ENCODE results near the gene STX2. TPM values are rescaled to one million over a fixed set of nuclear protein-coding genes. Genes with fewer than 3 reads are reported as not detected.
A peak's percentile ranks its signal among the peaks of the same experiment; 100 is the strongest.

Gene STX2
- total RNA-seq, 2 donors from 2014 or later: 18.2 to 20.2 TPM

GRCh38 chr12:130879212-130879686 lies 40.2 kb upstream of the STX2 start:
- DNase-seq: peak; percentile 72
- Mint-ChIP-seq H3K36me3 (ENCODE audit: low read depth) (peaks cover 27% of the 10 kb centered on the region), H3K4me1 (peaks cover 26% of the 10 kb centered on the region), H3K27me3 (ENCODE audit: insufficient read depth) (no peaks in the 10 kb centered on the region), H3K4me3 (no peak overlapping the region), H3K9me3 (no peaks in the 10 kb centered on the region), H3K27ac (peak overlapping the region; percentile 68)
- no peak for TF ChIP-seq CTCF (conservative IDR thresholded peaks at IDR 0.05)
- H3K27me3 ChIP-seq (ENCODE audit: control insufficient read depth, insufficient read depth, low read length, poor library complexity, severe bottlenecking): no peaks in the 10 kb centered on the region
- no peak overlapping the region for H3K4me3 ChIP-seq (ENCODE audit: low read length)
- H3K27ac ChIP-seq (ENCODE audit: low read depth, low read length): no peak overlapping the region
- no peaks in the 10 kb centered on the region for H3K4me1 ChIP-seq (ENCODE audit: control insufficient read depth, insufficient read depth, low read length)
- 88 to 95% methylated on average over 13 of the region's 13 CpGs for WGBS, 2 experiments (ENCODE audit: insufficient coverage in 1 of 2, insufficient read length in 1 of 2)
- H3K9me3 ChIP-seq (ENCODE audit: control insufficient read depth, low read length): no peaks in the 10 kb centered on the region
- peaks cover 35% of the 10 kb centered on the region for H3K36me3 ChIP-seq (ENCODE audit: control insufficient read depth, insufficient read depth, low read length)
- no peak overlapping the region for H3K9ac ChIP-seq (ENCODE audit: extremely low read depth, low read length, poor library complexity, severe bottlenecking)

GRCh38 chr12:130878193-130879185 lies 39.4 kb upstream of the STX2 start:
- Mint-ChIP-seq H3K27me3 (ENCODE audit: insufficient read depth) (no peaks in the 10 kb centered on the region), H3K9me3 (no peaks in the 10 kb centered on the region), H3K4me3 (no peak overlapping the region), H3K36me3 (ENCODE audit: low read depth) (peaks cover 35% of the 10 kb centered on the region), H3K4me1 (peaks cover 28% of the 10 kb centered on the region), H3K27ac (peak overlapping the region; percentile 28)
- peaks cover 43% of the 10 kb centered on the region for H3K36me3 ChIP-seq (ENCODE audit: control insufficient read depth, insufficient read depth, low read length)
- no peak overlapping the region for H3K4me3 ChIP-seq (ENCODE audit: low read length)
- H3K9ac ChIP-seq (ENCODE audit: extremely low read depth, low read length, poor library complexity, severe bottlenecking): no peak overlapping the region
- no peak for TF ChIP-seq CTCF (conservative IDR thresholded peaks at IDR 0.05)
- peak; percentile 69 for DNase-seq
- no peaks in the 10 kb centered on the region for H3K27me3 ChIP-seq (ENCODE audit: control insufficient read depth, insufficient read depth, low read length, poor library complexity, severe bottlenecking)
- no peaks in the 10 kb centered on the region for H3K9me3 ChIP-seq (ENCODE audit: control insufficient read depth, low read length)
- no peaks in the 10 kb centered on the region for H3K4me1 ChIP-seq (ENCODE audit: control insufficient read depth, insufficient read depth, low read length)
- H3K27ac ChIP-seq (ENCODE audit: low read depth, low read length): no peak overlapping the region
- 86 to 87% methylated on average over 17 to 24 of the region's 24 CpGs for WGBS, 2 experiments (ENCODE audit: insufficient coverage in 1 of 2, insufficient read length in 1 of 2)

GRCh38 chr12:130877333-130877732 lies 38.3 kb upstream of the STX2 start:
- no peak overlapping the region for H3K4me3 Mint-ChIP-seq

More at GRCh38 chr12:130877333-130877732, 38.3 kb upstream of the STX2 start:
- Histone ChIP-seq H3K9ac (ENCODE audit: extremely low read depth, low read length, poor library complexity, severe bottlenecking) (no peak overlapping the region), H3K9me3 (ENCODE audit: control insufficient read depth, low read length) (no peaks in the 10 kb centered on the region), H3K4me1 (ENCODE audit: control insufficient read depth, insufficient read depth, low read length) (no peaks in the 10 kb centered on the region), H3K4me3 (ENCODE audit: low read length) (no peak overlapping the region), H3K27ac (ENCODE audit: low read depth, low read length) (no peak overlapping the region), H3K27me3 (ENCODE audit: control insufficient read depth, insufficient read depth, low read length, poor library complexity, severe bottlenecking) (no peaks in the 10 kb centered on the region), H3K36me3 (ENCODE audit: control insufficient read depth, insufficient read depth, low read length) (peaks cover 53% of the 10 kb centered on the region)
- no peak overlapping the region for H3K27ac Mint-ChIP-seq
- peaks cover 33% of the 10 kb centered on the region for H3K4me1 Mint-ChIP-seq
- H3K36me3 Mint-ChIP-seq (ENCODE audit: low read depth): peaks cover 45% of the 10 kb centered on the region
- TF ChIP-seq CTCF (conservative IDR thresholded peaks at IDR 0.05): no peak
- H3K9me3 Mint-ChIP-seq: no peaks in the 10 kb centered on the region
- WGBS, 2 experiments (ENCODE audit: insufficient coverage in 1 of 2, insufficient read length in 1 of 2): 98 to 100% methylated on average over 1 to 3 of the region's 3 CpGs
- peaks cover 2% of the 10 kb centered on the region for H3K27me3 Mint-ChIP-seq (ENCODE audit: insufficient read depth)
- DNase-seq: no peak

Measured in endodermal cell (in vitro differentiated cells).